Measurements from ENCODE around the gene LRRC39.
"Not testable (repeated sequence)": the region's sequence is repeated elsewhere in the genome, so short reads cannot be mapped to it uniquely, and the experiment has no call there.

DNA sequence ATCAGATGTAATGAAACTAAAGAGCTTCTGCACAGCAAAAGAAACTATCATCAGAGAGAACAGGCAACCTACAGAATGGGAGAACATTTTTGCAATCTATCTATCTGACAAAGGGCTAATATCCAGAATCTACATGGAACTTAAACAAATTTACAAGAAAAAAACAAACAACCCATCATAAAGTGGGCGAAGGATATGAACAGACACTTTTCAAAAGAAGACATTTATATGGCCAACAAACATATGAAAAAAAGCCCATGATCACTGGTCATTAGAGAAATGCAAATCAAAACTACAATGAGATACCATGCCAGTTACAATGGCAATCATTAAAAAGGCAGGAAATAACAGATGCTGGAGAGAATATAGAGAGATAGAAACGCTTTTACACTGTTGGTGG, 27.0 kb upstream of the LRRC39 start:
- TF ChIP-seq CTCF, EZH2, EZH2phosphoT487 (IDR thresholded peaks at IDR 0.05): not testable (repeated sequence)
